ENCODE results near the gene CTXND1. TPM values are rescaled to one million over a fixed set of nuclear protein-coding genes. Genes with fewer than 3 reads are reported as not detected.

The CTXND1 gene
- total RNA-seq, 1 experiment from 2014 or later = 0.04 TPM

GRCh38 chr15:80267658-80268057 is 15.6 kb upstream of the CTXND1 start:
- ChIA-PET POLR2A (no interaction called here), CTCF (interaction anchor here (1.4 kb wide), 1 partner anchor 42 kb away, joined by 3 read pairs; no protein-coding TSS in a partner anchor)
- no peak overlapping the region for H3K27ac Mint-ChIP-seq
- no peak for DNase-seq (ENCODE audit: low spot score)
- TF ChIP-seq ESRRA (CRISPR knock-in tag; IDR thresholded peaks at IDR 0.05; ENCODE audit: borderline replicate concordance) (no peak), HMGA2 (CRISPR knock-in tag; IDR thresholded peaks at IDR 0.05) (no peak)
- H3K4me3 Mint-ChIP-seq = no peak overlapping the region
- H3K9me3 Mint-ChIP-seq = no peaks in the 10 kb centered on the region
- peaks cover 22% of the 10 kb centered on the region for H3K27me3 Mint-ChIP-seq (ENCODE audit: low read depth)
- H3K4me1 Mint-ChIP-seq = no peaks in the 10 kb centered on the region
- H3K36me3 Mint-ChIP-seq = no peaks in the 10 kb centered on the region
- no peak for ATAC-seq

GRCh38 chr15:80266745-80267144 is 14.7 kb upstream of the CTXND1 start:
- CTCF ChIA-PET = interaction anchor here (1.4 kb wide), 1 partner anchor 43 kb away, joined by 3 read pairs; no protein-coding TSS in a partner anchor
- no peak overlapping the region for H3K4me3 Mint-ChIP-seq
- no peaks in the 10 kb centered on the region for H3K36me3 Mint-ChIP-seq
- DNase-seq (ENCODE audit: low spot score) (no peak), ATAC-seq (no peak)
- H3K4me1 Mint-ChIP-seq = no peaks in the 10 kb centered on the region
- no peak overlapping the region for H3K27ac Mint-ChIP-seq
- H3K27me3 Mint-ChIP-seq (ENCODE audit: low read depth) = peaks cover 22% of the 10 kb centered on the region
- POLR2A ChIA-PET = no interaction called here
- H3K9me3 Mint-ChIP-seq = no peaks in the 10 kb centered on the region
- TF ChIP-seq E2F4 (CRISPR knock-in tag; IDR thresholded peaks at IDR 0.05; ENCODE audit: borderline replicate concordance, low read depth) (no peak), AFF4 (CRISPR knock-in tag; IDR thresholded peaks at IDR 0.05; ENCODE audit: borderline replicate concordance) (no peak), ZNF121 (CRISPR knock-in tag; IDR thresholded peaks at IDR 0.05) (no peak), ZSCAN18 (CRISPR knock-in tag; IDR thresholded peaks at IDR 0.05) (no peak), FOXP1 (CRISPR knock-in tag; IDR thresholded peaks at IDR 0.05; ENCODE audit: borderline replicate concordance) (no peak), EMX1 (CRISPR knock-in tag; IDR thresholded peaks at IDR 0.05) (no peak), STAT6 (CRISPR knock-in tag; conservative IDR thresholded peaks at IDR 0.05; ENCODE audit: low read depth) (no peak), JAZF1 (CRISPR knock-in tag; IDR thresholded peaks at IDR 0.05) (no peak), E2F5 (CRISPR knock-in tag; IDR thresholded peaks at IDR 0.05) (no peak)

GRCh38 chr15:80266113-80266512 is 14.1 kb upstream of the CTXND1 start:
- Mint-ChIP-seq H3K9me3 (0 out of 2 replicates have a peak, but pooled peaks cover 4% of the 10 kb centered on the region), H3K36me3 (no peaks in the 10 kb centered on the region), H3K4me1 (no peaks in the 10 kb centered on the region), H3K4me3 (no peak overlapping the region), H3K27me3 (ENCODE audit: low read depth) (peaks cover 22% of the 10 kb centered on the region), H3K27ac (no peak overlapping the region)
- ChIA-PET POLR2A (no interaction called here), CTCF (no interaction called here)
- DNase-seq (ENCODE audit: low spot score) (no peak), ATAC-seq (no peak)
- TF ChIP-seq NFE2L1 (CRISPR knock-in tag; IDR thresholded peaks at IDR 0.05) (no peak), HMGXB4 (CRISPR knock-in tag; IDR thresholded peaks at IDR 0.05) (no peak), USF2 (CRISPR knock-in tag; IDR thresholded peaks at IDR 0.05) (no peak)

All from WTC11 (cell line).